Activated CD4-positive, alpha-beta T cell treated with anti-CD3 and anti-CD28 coated beads, Interleukin-10, Interleukin-2, amounts not matched to agents 100 ng/mL and 50 ng/mL, durations not matched to agents 16 hours and 8 hours (primary cell): ENCODE results near the gene SCYL1.

Source experiments
- DNase-seq: peaks from one replicate; pipeline ENCODE4 v3.0.0-alpha.2; 2020

Gene SCYL1

GRCh38 chr11:65572356-65573051, 47.6 kb downstream of the SCYL1 start, which contains the start of gene FAM89B:
Gene FAM89B (plus strand): TSS chr11:65572538. CDS start chr11:65572670, 132 bp downstream.
- peak; percentile 91 for DNase-seq

- DNase-seq, result peak; percentile 42
These were observed 48.7 kb downstream of the SCYL1 start for GRCh38 chr11:65573391-65574079.

GRCh38 chr11:65574109-65574810, 49.4 kb downstream of the SCYL1 start:
- DNase-seq, result peak; percentile 98

- DNase-seq, result no peak
These were observed 50.1 kb downstream of the SCYL1 start for GRCh38 chr11:65574811-65575567.

GRCh38 chr11:65575568-65576231, 50.8 kb downstream of the SCYL1 start, which contains the start of gene EHBP1L1:
Gene EHBP1L1 (plus strand): TSS chr11:65576053. CDS start chr11:65576303, 250 bp downstream.
- peak; percentile 90 for DNase-seq

GRCh38 chr11:65576232-65576866, 51.5 kb downstream of the SCYL1 start:
- DNase-seq, result no peak

- DNase-seq, result peak; percentile 45
These were observed 52.2 kb downstream of the SCYL1 start for GRCh38 chr11:65576867-65577755.

GRCh38 chr11:65577756-65578109, 52.9 kb downstream of the SCYL1 start:
- no peak for DNase-seq

GRCh38 chr11:65578134-65578533, 53.3 kb downstream of the SCYL1 start:
- no peak for DNase-seq

GRCh38 chr11:65578667-65579066, 53.8 kb downstream of the SCYL1 start:
- DNase-seq, result no peak

GRCh38 chr11:65579291-65579690, 54.4 kb downstream of the SCYL1 start:
- DNase-seq, result no peak

- DNase-seq, result no peak
These were observed 55.3 kb downstream of the SCYL1 start for GRCh38 chr11:65580031-65580692.

GRCh38 chr11:65580756-65581155, 55.9 kb downstream of the SCYL1 start:
- DNase-seq, result no peak

- DNase-seq, result no peak
These were observed 57.0 kb downstream of the SCYL1 start for GRCh38 chr11:65581928-65582327.

- no peak for DNase-seq
These were observed 58.7 kb downstream of the SCYL1 start for GRCh38 chr11:65583589-65583988.

- no peak for DNase-seq
These were observed 59.2 kb downstream of the SCYL1 start for GRCh38 chr11:65584106-65584505.

GRCh38 chr11:65584723-65585171, 59.9 kb downstream of the SCYL1 start:
- no peak for DNase-seq

- no peak for DNase-seq
These were observed 60.7 kb downstream of the SCYL1 start for GRCh38 chr11:65585396-65586246.

GRCh38 chr11:65586247-65586630, 61.4 kb downstream of the SCYL1 start:
- no peak for DNase-seq
